Fibroblast of gingiva (primary cell): ENCODE data around the gene MYH6.
"Not testable (repeated sequence)": the region's sequence is repeated elsewhere in the genome, so short reads cannot be mapped to it uniquely, and the experiment has no call there.

Experiments used
- DNase-seq: peaks from one replicate; pipeline ENCODE4 v3.0.0-alpha.2; 2011; ENCODE audit warnings: low read depth

MYH6 gene

DNA sequence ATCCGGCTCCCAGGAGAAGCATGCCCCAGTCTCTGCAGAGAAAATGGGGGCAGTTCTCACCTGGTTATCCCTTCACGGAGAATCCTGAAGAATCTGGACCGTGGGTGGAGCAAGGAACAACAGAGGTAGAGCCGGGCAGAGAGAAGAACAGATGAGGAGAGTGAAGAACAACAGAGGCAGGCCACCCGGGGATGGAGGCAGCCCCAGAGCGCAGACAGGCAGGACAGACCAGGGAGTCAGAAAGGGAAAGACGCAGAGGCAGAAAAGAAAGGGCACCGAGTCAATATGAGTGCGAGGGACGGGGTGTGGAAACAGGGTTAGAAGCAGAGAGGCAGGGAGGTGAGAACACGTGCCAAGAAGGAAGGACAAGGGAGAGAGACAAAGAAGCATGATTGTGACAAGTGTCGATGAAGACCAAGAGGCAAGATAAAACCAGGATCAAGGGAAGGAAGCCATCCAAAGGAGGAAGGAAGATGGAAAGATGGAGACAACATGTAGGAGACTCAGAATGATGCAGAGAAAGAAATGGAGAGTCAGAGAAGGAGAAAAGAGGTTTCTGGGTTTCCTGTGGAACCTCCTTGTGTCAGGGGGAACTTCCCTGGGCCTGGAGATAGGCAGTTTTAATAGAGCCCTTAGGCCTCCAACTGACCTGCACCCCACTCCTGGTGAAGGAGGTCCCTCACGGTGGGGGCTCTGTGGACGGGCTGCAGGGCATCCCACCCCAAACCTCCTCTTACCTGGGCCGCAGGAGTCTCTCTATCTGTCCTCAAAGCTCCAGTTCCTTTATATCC, at the start of gene MYH6:
MYH6 (minus strand) TSS at position 758 of the 791 bp plus-strand sequence. CDS start 1,050 bp downstream, outside the sequence.
- no peak for DNase-seq

DNA sequence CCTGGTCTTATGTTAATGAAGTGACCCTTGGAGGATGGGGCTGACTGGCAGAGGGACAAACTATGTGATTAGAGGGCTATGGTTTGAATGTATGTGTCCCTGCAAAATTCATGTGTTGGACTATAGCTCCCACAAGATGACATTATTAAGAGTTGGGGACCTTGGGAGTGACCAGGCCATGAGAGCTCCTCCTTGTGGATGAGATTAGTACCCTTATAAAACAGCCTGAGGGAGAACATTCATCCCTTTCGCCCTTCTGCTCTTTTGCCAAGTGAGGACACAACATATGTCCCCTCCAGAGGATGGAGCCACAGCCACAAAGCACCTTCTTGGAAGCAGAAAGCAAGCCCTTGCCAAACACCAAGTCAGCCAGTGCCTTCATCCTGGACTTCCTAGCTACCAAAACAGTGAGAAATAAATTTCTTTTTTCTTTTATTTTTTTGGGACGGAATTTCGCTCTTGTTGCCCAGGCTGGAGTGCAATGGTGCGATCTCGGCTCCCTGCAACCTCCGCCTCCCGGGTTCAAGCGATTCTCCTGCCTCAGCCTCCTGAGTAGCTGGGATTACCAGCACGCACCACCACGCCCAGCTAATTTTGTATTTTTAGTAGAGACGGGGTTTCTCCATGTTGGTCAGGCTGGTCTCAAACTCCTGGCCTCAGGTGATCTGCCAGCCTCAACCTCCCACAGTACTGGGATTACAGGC, 49.0 kb upstream of the MYH6 start:
- not testable (repeated sequence) for DNase-seq

DNA sequence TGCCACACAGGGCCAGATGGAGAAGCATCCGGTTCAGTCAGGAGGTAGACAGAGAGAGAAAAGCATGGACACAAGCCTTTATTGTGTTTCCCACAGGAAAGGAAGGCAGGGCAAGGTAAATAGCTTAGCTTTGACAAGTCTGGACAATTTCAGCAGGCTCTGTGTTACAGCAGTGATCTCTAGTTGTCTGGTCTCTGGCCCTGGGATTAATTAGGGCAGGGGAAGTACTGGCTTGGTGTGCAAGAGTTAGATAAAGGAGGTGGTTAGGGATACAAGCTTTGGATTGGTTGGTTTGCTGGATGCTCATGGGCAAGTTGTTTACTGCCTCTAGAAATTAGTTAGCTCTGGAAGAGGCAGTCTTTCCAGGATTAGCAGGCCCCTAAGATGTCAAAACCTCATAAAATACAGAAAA, 46.4 kb upstream of the MYH6 start:
- no peak for DNase-seq

- no peak for DNase-seq
These were observed 44.2 kb upstream of the MYH6 start for GRCh38 chr14:23452237-23452636.

- no peak for DNase-seq
These were observed 42.3 kb upstream of the MYH6 start for GRCh38 chr14:23450379-23450778.

DNA sequence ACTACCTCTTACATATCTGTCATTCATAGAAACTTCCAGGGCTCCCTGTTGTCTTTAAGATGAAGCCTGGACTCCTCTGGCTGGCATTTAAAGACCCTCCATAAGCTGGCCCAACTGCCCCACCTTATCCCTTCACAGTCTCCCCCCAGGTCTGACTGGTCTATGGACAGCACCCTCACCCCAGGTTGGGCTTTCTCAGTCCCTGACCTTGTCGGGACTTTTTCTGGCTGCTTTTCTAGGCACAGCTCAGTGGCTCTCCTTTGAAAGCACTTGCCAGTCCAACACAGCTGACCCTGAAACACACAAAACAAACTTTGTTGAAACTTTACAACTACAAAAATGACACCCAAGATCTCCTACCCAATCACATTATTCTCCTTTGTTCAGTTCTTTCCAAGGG, 41.2 kb upstream of the MYH6 start:
- no peak for DNase-seq

GRCh38 chr14:23447361-23448350, 39.6 kb upstream of the MYH6 start:
- DNase-seq, result no peak

DNA sequence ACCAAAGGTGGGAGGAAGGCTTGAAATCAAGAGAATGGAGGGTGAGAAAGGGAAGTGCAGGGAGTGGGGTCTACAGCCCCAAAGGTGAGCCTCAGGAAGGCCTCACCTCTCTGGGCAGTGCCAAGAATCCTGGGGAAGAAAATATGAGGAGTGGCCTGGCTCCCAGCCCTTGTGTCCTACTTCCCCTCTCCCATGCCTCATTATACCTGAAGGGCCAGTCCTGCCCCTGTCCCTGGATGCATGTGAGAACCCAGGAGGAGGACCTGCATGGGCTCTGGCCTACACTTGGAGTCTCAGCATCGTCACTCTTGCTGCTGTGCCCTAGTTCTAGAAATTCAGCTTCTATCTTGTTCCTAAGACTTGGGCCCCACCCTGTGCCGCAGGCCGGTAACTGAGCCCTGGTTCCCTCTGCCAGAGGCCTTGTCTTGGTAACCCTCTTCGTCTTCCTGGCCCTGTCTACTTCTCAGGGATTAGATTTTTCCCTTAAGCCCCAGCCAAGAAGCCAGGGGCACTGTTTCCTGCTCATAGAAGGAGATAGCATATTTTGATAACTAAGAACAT, 38.3 kb upstream of the MYH6 start:
- DNase-seq, result no peak

GRCh38 chr14:23445773-23446172, 37.7 kb upstream of the MYH6 start:
- DNase-seq, result no peak

DNA sequence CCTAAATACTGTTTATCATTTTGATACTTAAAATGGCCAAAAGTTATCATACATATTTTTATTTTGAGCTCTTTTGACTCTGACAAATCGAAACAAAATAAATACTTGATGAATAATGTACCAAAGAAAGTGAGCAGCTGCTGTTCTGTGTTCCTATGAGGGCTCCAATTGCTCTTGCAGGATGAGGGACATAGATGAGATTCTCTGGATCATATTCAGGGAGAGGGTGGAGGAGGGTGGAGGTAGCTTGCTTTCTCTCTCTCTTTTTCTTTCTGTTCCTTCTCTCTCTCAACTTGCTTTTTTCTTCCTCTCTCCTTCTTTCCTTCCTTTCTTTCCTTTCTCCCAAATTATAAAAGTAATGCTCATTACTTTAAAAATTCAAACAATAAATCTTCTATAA, 36.2 kb upstream of the MYH6 start:
- no peak for DNase-seq

DNA sequence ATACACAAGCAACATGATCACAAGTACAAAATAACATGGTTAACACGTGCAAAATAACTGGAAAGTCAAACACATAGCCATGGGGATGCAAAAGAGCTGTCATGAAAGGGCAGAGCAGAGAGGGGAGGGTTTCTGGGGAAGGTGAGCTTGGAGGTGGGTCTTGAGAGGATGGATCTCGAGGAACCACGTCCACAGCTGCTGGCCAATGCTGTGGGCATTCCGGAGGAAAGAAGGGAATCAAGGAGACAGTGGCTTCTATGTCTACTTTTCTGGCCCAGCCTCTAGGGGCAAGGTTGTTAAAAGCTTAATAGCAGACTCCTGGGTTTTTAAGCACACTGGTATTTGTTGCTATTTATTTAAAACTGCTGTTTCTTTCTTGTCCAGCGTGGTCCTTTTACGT, 35.8 kb upstream of the MYH6 start:
- DNase-seq, result no peak

GRCh38 chr14:23443411-23443812, 35.3 kb upstream of the MYH6 start:
- DNase-seq, result no peak

- DNase-seq, result no peak
These were observed 34.8 kb upstream of the MYH6 start for GRCh38 chr14:23442721-23443356.

GRCh38 chr14:23441076-23441475, 33.0 kb upstream of the MYH6 start:
- DNase-seq, result no peak

DNA sequence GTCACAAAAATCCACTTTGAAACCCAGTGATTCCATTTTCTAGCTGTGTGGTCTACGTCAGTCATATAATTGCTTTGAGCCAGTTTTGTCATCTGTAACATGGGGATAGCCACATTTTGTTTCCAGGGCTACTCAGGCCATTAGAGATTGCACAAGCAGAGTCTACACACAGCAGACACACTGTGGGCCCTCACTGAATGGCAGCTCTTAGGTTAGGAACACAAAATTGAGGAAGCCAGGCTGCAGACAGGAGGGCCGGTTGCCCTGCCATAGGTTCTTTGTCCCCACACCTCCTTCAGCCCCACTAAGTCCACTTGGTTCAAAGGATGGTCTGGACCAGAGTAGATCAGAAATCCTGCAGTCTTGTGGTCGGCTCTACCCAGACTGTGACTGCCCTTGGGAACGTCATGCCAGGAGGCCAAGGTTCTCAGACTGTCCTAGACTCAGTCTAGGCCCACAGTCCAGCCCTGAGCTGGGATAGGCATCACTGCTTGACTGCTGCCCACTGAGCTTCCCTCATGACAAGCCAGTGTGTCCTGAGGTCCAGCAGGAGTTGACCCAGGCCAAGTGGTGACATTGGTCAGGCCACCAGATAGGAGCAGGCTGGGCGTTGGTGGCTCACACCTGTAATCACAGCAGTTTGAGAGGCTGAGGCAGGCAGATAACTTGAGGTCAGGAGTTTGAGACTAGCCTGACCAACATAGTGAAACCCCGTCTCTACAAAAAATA, 31.2 kb upstream of the MYH6 start:
- DNase-seq, result no peak

DNA sequence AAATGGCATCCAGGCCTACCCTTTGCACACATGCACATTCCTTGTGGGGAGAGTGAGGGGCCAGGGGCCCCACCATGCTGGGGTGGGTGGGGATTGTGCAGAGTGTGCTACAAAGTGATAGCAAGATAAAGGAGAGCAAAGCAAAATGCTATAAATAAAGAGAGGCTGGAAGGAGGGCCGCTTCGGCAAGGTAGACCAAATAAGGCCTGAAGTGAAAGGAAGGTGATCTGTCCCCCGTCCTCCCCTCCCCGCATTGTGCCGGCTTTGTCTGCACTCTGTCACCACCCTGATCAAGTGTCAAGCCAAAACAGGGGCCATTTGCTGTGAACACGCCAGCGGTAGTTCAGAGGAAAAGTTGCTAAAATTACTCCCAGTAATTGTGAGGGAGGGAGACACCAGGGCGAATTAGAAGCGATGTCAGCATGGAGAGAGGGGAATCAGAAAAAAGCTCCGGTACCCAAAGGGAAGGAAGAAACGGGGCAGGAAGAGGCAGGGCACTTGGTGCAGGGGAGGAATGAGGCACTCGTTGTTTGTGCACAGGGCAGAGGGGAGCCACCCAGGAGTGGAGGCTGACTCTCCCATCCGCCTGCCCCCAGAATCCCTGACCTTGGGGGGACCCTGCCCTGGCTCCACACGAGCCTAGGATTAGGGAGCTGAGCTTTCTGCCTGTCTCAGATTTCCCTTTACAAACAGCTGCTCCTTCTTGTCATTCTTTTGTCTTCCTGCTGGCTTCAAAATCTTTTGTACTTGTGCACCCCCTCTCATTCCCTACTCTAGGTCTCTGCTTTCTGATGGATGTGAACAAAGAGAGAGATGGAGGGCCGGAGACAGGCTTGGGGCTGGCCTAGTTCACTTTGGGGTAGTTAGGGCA, 30.3 kb upstream of the MYH6 start:
- no peak for DNase-seq

DNA sequence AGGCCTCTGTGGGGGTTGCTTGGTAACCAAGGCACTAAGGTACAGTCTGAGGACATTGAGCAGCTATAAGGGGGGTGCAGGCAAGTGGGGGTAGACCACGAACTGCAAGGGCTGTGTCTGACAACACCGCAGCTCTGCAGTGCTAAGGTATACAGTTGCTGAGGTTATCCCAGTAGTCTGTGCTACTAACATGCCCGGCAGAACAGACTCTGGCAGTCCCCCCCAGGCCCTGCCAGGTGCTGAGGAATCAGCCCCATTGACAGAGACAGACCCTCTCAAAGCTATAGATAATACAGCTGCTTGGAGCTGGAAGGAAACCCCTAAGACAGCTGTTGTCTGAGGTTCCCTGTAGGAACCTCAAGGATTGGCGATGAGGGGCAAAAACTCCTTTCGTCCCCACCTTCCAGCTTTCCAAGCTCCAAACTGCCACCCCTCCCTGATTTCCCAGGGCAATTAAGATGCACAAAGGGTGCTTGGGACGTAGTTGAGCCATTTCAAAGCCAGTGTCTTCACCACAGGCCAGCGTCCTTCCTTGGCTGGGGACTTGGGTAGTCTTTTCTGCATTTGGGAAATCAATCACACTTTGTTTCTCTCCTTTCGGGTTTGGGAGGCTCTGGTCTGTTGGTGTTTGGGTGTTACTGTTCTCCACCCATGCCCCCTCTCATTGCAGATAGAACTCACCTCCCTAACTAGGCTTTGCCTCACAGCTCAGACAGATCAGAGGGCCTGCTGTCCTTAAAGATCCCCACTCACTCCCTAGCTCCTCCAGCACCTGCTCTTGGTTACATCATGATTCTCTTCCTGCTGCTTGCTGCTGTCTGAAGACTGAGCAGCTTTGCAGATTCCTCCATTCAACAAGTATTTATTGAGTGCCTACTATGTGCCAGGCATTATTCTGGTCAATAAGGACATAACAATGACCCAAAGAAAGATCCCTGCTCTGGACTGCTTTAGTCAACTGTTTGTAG, 29.3 kb upstream of the MYH6 start:
- no peak for DNase-seq

DNA sequence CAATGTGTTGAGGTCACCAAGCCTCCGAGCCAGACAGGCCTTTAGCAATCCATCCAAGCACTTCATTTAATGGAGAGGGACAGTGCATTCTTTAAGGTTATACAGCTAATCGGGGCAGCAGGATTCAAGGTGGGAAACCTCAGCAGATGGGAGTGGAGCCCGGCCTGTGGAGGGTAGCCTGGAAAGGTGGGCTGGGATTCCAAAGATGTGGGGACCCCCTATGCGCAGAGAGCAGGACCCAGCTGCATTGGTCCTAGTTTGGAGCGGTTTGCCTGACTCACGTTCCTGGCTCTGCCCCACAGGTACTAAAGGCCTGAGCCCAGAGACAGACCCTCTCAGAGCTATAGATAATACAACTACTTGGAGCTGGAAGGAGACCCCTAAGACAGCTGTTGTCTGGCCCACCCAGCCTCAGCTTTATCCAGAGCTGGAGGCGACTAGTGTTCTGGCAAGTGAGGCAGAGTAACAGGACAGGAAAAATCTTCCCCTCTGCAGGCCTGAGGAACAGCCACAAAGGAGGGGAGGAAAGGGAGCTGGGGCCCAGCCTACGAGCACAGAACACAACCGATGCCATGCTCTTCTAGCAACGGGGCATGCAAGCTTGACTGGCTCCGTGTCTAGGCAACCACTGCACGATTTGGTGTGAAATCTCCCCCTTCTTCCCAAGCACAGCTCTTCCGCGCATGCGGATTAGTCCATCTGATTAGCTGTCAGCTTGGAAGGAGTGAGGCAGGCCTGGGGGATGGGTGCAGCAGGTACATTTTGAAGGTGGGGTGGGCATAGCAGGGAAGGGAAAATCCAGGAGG, 28.5 kb upstream of the MYH6 start:
- no peak for DNase-seq
